HG03378 (cell line): ENCODE measurements around the gene ADCK2.
"Not testable (repeated sequence)": the region's sequence is repeated elsewhere in the genome, so short reads cannot be mapped to it uniquely, and the experiment has no call there.

Source experiments
- ATAC-seq: cut with Tn5 transposase; IDR thresholded peaks from one replicate; pipeline ENCODE4 v1.9.1; 2021; ENCODE audit warnings: mild to moderate bottlenecking, moderate library complexity; ENCODE audit not compliant: unreplicated experiment

The ADCK2 gene

DNA sequence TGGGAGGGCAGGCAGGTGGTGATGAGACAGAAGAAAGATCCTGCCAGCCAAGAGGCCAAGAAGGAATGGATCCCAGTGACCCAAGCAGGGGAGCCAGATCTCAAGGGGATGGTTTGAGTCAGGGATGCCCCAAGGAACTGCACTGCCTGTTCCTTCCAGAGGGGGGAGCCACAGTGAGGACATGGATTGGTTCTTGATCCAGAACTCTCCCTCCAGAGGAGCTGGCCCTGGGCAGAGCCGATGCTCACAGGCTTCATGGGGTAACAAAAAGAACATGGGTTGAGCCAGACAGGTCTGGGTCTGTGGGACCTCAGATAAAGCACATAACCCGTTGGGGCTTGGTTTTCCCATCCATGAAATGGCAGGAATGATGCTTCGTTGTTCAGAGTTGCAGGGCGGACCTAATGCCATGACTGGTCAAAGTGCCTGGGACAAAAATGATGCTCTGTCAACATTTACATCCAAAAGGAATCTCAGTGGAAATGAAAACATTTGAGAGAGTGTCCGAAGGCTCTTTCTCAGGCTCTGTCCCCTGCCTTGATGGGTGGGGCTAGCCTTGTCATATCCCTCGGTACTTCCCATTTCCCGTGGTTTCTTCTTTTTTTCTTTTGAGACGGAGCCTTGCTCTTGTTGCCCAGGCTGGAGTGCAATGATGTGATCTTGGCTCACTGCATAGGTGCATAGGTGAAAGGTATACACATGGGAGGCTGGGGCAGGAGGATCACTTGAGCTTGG lies 27.4 kb upstream of the ADCK2 start:
- ATAC-seq: no peak

DNA sequence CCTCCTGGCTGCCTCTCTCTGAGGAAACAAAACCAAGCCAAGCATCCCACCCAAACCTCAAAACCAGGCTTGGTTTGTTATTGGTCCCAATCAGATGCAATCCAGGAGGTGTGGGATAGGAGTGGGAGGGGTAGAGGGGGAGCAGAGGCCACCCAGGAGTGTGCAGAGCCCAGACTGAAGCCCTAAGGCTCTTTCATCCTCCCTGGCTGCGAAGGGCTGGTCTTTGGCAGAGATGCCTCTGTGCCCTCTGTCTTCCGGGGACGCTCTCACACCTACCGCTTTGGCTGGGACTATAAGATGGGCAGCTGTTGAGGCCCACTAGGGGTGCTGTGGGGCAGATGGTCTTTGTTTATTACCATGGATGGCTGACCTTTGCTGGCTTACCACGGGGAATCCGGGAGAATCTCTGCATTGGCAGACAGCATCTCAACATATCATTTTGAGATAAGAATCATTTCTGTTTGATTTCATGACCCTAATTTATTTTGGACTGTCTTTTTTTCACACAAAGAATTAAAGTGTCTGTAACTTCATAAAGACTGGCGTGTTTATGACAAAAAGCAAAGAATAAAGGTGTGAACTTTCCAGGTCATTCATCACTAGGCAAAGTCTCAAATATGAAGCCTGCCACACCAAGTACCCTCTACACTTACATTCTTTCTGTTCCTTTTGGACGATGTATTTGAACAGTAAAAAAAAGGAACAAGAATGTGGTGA lies 25.7 kb upstream of the ADCK2 start:
- ATAC-seq: peak; percentile 89

DNA sequence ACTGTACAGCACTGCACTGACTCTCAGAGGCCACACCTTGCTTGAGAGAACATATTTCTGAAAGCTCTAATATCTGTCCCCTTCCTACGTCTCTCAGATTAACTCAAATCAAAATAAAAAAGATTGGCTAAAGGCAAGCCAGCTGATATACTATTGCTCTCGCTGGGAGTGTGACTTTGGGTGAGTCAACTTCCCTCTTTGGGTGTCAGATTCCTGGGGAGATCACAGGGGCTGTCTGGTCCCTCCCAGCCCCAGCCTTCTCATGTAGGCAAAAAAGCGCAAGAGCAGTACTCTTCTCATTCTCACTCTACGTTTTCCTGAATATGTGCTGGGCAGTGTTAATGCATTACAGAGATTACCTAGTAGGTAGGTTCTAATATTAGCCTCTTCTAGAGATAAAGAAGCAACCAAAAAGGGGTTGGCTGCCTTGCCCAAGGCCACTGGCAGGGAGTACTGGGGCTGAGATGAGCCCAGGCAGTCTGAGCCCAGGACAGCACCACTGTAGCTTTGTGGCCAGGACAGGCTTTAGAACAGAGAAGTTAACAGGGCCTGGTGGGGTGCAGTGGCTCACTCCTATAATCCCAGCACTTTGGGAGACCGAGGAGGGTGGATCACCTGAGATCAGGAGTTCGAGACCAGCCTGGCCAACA lies 23.1 kb upstream of the ADCK2 start:
- no peak for ATAC-seq

DNA sequence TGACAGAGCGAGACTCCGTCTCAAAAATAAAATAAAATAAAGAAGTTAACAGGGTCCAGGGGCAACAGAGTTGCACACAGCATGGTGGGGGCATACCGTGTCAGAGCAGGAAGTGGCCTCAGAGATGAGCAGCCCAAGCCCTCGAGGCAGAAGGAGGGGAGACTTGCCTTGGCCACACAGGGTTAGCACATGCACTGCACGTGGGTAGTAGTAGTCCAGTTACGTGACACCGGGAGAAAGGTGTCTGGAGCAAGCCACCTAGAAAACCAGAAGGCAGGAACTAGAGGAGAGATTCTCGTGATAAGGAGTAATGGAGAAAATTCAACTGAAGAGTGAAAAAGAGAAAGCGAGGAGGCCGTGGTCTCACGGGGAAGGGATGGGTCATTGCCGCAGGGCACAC lies 22.4 kb upstream of the ADCK2 start:
- ATAC-seq: no peak

DNA sequence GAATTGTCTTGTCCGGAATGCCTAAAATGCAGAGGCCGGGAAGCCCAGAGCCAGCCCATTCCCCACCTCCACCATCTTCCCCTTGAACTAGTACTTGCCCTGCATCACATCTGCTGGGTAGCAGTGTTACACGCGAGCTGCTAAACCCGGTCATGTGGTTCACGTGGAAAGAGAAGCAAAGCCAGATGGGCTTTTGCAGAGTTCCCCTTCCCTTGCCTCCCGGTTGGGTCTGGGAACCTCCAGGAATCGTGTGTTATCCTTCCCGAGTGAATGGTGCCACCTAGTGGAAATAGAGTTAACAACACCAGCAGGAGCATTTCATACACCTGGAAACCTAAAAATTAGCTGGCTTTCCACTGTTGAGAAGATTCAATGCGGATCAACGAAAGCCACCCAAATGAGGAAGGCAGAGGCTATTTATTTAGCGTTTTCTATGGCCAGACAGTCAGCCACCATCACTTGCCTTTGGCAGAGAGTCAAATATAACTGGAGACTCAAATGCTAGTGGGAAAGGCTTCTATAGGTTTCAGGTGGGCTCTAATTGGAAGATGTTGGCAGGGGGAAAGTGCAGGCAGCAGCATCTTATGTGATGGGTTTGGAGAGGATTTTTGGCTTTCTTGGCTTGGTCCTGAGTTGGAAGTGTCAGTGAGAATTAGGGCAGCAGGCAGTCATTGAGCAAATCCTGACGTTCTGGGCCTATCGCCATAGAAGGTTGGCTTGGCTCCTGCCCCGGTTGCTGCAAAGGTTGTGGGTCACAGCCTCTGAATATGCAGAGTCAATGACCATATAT lies 19.2 kb upstream of the ADCK2 start:
- no peak for ATAC-seq

DNA sequence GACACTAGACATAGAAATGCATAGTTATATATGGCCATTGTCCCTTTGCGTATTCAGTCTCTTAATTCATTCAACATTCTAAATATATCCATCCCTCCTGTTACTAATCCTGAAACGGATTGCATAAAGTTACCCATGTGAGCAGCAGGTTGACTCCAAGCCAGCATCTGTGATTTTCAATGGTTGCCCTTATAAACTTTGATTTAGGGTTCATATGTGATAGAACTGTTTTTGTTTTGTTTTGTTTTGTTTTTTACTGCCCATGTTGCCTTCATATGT lies 18.7 kb upstream of the ADCK2 start:
- ATAC-seq: no peak

DNA sequence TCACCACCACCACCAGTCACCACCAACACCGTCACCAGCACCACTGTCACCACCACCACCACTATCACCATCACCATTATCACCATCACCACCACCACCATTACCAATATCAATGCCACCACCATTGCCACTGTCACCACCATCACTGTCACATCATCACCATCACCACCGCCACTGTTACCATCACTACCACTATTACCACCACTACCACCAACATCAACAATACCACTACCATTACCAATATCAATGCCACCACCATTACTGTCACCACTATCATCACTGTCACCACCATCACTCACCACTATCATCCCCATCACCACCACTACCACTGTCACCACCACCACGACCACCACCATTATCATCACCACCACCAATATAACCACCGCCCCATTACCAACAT lies 18.1 kb upstream of the ADCK2 start:
- no peak for ATAC-seq

DNA sequence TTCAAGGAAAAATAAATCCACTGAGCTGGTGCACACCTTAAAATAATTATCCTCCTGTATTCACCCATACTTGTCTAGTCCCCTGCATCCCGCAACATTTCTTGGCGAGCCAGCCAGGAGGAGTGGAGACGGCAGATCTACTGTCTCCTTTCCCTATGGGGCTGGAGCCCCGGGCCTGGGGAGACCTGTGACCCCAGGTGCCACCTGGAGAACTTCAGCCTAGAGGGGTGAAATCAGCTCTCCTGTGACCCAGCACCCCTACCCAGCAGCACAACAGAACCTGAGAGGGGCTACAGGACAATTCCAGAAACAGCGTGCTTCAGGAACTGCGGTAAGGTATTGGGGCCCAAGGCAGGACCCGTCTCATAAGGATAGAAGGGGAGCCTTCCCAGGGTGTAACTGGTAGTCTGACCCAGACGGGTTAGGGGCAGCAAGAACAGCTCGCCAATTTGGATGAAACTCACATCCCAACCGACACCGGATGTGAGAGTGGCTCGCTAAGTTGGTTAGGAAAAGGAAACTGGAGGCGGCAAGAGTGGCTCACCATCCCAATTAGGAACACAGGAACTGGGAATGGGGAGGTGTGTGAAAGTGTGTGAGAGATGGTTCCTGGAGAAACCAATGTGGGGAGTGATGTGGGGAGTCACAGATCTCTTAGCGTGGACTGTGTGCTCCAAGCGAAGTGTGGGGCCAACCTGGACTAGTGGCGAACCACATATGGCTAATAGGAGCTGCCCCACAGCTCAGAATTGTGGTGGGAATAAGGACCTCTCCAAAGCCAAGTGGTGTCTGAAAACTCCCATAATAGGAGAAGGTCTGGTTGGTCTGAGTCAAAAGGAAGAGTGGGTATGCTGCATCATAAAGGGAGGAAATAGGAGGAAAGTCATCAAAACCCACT lies 17.0 kb upstream of the ADCK2 start:
- no peak for ATAC-seq

DNA sequence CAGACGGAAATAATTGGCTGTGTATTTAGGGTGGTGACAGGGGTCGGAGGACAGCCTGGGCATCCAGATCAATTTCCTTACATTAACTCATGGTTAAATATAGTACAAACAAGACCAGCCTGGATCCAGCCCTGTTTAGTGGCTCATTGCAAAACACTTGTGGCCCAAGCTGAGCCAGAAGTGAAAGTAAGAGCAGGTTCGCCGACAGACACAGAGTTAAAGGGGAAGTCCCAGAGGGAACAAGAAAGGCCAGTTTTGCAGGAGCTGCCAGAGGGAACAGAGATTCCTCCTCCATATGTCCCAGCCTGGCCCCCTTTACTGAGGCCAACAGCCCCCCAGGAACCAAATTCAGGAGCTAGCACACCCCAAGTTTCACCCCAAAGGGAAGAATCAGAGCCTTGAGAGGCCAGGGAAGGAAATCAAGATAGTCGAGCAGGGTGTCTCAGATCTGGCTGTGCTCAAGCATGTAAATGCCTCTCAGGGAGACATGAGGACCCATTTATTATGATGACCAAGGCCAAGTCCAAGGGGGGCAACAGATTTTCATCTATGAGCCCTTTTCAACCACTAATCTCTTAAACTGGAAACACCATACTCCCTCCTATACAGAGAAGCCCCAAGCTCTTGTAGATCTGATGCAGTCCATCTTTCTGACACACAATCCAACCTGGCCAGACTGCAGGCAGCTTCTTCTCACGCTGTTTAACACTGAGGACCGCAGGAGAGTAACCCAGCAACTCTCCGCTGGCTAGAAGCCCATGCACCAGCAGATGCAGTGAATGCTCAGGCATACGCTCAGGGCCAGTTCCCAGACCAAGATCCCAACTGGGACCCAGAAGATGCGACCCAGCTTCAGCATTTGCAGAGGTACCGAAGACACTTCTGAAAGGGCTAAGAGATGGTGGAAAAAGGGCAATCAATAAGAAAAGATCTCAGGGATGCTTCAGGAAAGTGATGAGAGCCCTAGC lies 15.9 kb upstream of the ADCK2 start:
- peak; percentile 73 for ATAC-seq

DNA sequence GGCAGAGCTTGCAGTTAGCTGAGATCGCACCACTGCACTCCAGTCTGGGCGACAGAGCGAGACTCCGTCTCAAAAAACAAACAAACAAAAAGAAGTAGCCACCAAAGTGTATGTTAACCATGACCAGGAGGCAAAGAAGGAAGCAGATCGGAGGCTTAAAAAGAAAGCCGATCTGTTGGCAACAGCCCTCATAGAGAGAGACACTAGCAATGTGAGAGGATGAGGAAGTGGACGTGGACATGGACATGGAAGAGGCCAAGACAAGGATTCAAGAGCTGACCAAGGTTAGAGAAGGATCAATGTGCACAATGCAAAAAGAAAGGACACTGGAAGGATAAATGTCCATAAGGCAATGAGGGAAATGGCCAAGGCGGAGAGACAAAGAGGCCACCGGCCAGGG lies 14.9 kb upstream of the ADCK2 start:
- ATAC-seq: no peak

DNA sequence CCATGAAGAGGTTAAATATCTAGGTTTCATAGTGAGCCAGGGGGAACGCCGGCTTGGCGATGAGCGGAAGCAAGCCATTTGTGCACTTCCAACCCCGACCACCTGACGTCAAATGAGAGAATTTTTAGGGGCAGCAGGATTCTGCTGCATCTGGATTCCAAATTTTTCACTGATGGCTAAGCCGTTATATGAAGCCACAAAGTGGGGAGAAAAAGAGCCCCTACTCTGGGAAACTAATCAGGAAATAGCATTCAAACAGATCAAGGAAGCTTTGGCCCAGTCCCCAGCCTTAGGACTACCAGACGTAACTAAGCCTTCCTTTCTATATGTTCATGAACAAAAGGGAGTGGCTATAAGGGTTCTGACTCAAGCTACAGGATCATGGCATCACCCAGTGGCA lies 12.9 kb upstream of the ADCK2 start:
- no peak for ATAC-seq

DNA sequence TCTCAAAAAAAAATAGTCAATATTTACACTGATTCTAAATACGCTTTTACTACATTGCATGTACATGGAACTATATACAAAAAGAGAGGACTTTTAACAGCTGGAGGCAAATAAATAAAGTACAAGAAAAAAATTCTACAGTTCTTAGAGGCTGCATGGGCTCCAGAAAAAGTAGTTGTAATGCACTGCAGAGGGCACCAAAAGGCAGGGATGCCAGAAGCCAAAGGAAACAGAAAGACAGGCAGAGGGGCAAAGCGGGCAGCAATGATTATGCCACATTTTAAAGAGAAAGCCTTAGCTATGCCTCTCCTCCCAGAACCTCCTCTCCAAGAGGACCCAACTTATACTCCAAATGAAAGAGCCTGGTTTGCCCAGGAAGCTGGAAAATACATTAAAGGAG lies 11.6 kb upstream of the ADCK2 start:
- ATAC-seq: no peak

DNA sequence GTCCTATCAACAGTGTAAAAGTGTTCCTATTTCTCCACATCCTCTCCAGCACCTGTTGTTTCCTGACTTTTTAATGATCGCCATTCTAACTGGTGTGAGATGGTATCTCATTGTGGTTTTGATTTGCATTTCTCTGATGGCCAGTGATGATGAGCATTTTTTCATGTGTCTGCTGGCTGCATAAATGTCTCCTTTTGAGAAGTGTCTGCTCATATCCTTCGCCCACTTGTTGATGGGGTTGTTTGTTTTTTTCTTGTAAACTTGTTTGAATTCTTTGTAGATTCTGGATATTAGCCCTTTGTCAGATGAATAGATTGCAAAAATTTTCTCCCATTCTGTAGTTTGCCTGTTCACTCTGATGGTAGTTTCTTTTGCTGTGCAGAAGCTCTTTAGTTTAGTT lies 9.8 kb upstream of the ADCK2 start:
- not testable (repeated sequence) for ATAC-seq

DNA sequence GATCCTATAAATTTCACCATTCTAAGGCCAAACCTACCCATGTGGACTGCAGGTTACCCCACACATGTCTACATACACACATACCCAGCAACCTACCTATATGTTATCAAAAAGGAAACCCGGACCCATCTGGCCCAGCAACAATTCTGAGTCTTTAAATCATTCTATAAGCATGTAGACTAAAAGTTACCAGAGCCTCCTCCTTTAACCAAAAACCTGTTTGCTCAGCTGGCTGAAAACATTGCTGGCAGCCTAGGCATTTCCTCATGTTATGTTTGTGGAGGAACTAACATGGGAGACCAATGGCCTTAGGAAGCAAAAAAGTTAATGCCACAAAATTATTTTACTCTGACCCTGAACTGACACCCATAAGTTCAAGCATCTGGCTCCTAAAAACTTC lies 5.3 kb upstream of the ADCK2 start:
- ATAC-seq: no peak

DNA sequence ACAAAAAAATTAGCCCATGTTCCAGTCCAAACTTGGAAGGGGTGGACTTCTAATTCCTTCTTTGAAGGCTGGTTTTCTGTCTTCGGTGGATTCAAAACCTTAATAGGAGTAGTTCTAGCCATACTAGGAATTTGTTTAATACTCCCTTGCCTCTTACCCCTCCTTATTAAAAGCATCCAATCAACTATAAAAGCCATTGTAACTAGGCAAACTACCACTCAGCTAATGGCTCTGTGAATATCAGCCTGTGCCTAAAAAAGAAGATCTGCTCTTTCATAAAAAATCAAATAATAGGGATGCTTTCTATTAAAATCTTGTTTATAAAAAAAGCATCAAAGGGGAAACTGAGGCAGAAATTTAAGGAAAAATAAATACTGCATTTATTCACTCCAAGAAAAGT lies 4.1 kb upstream of the ADCK2 start:
- no peak for ATAC-seq

DNA sequence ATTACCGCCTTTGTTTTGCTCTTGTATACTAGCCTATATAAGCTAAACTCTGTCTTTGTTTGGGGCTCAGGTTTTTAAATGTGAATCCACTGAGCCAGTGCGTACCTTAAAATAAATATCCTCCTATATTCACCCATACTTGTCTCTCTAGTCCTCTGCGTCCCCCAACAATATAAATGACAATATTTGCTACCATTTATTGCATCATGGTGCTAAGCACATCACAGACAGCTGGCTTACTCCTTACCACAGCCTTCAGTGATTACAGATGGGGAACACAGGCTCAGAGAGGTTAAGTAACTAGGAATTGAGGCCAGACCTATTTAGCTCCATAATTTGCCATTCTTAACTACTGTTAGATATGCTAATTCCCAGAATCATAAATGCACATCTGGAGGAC lies 3.4 kb upstream of the ADCK2 start:
- ATAC-seq: no peak

DNA sequence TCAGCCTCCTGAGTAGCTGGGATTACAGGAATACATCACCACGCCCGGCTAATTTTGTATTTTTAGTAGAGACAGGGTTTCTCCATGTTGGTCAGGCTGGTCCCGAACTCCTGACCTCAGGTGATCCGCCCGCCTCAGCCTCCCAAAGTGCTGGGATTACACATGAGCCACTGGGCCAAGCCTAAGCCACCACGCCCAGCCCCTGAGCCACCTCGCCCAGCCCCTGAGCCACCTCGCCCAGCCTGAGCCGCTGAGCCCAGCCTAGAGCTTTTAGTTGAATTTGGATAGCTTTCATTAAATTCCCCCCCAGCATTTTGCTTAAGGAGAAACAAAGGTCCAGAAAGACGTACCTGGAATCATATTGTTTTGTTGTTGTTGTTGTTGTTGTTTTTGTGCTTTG lies 2.9 kb upstream of the ADCK2 start:
- ATAC-seq: not testable (repeated sequence)

DNA sequence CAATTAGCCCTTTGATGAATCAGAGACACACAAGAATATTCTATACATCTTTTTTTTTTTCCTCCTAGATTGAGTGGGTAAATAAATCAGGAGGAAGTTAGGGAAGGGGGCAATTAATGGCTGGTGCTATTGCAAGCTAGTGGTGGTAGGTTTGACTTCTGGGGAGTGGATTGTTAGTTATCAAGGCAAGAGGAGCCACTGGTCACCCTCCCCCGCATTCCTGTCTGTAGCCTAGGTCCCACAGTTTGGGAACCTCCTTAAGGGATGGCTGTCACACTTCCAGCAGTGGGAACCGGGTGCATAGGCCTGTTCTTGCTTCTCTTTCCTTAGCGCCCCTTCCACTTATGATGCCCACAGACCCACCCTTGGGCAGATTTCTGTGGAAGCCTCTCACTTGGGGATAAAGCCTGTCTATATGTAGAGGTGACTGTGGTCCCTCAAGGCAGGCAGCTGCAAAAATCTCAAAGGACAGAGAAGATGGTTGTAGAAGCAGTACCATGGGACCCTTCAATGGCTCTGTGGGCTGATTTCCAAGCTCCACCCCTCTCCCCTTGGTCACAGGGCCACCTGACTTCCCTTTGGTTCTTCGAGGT lies 2.3 kb upstream of the ADCK2 start:
- no peak for ATAC-seq

DNA sequence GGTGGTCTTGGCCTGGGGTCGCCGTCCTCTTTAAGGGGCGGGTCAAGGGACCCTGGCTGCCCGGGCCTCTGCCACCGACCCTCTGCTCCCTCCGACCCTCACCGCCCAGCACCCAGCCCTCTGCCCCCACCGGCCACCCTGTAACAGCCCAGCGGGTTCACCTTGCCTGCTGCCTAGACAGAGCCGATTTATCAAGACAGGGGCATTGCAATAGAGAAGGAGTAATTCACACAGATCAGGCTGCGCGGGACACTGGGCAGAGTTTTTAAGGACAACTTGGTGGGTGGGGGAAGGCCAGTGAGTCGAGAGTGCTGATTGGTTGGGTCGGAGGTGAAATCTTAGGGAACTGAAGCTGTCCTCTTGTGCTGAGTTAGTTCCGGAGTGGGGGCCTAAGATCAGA lies 779 bp upstream of the ADCK2 start:
- ATAC-seq: no peak
